Body of pancreas (tissue), 4 donors: Measurements from ENCODE around the gene KRT222.

Experiments
- POLR2A ChIP-seq, 3 donors: fragments of 450-650 bp; IDR thresholded peaks; one replicate each; pipeline ENCODE4 v1.6.1; 2016; ENCODE audit warnings: antibody characterized with exemption in 3 of 3, mild to moderate bottlenecking in 2 of 3
- TF ChIP-seq, protein P1 (sequence below), 7 experiments: fragments of 450-650 bp in 4 of 7; fragments of 200-600 bp in 3 of 7; sonication (generic) in 3 of 7; IDR thresholded peaks; one replicate each; pipeline ENCODE4 v1.5.1; 2016 to 2019; ENCODE audit warnings: antibody characterized with exemption in 7 of 7

DNA sequence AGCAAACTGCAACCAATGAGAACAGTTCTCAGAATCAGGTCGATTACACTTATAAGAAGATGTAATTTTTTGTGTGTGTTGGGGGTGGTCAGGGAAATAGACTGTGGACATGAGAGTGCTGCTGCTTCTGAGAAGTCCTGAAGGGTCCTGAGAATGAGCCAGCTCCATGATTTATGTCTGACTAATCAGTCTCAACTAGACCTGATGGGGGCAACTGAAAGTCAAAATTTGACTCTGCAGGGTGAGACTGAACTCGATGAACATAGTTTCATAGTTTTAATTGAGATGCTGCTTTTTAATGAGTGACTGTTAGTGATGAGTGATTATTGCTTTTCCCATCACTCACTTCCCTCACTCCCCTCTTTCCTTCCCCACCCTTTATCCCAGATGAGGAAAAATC is 54.6 kb downstream of the KRT222 start:
- TF ChIP-seq, protein P1, sequence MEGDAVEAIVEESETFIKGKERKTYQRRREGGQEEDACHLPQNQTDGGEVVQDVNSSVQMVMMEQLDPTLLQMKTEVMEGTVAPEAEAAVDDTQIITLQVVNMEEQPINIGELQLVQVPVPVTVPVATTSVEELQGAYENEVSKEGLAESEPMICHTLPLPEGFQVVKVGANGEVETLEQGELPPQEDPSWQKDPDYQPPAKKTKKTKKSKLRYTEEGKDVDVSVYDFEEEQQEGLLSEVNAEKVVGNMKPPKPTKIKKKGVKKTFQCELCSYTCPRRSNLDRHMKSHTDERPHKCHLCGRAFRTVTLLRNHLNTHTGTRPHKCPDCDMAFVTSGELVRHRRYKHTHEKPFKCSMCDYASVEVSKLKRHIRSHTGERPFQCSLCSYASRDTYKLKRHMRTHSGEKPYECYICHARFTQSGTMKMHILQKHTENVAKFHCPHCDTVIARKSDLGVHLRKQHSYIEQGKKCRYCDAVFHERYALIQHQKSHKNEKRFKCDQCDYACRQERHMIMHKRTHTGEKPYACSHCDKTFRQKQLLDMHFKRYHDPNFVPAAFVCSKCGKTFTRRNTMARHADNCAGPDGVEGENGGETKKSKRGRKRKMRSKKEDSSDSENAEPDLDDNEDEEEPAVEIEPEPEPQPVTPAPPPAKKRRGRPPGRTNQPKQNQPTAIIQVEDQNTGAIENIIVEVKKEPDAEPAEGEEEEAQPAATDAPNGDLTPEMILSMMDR (IDR thresholded peaks at IDR 0.05), result no peak
- no peak for TF ChIP-seq POLR2A (IDR thresholded peaks at IDR 0.05)
